H9 (cell line): ENCODE measurements around the gene CD180. TPM values are rescaled to one million over a fixed set of nuclear protein-coding genes. Genes with fewer than 3 reads are reported as not detected.

Experiments
- DNase-seq: peaks from one replicate; pipeline ENCODE4 v3.0.0-alpha.2; 2017
- H2AFZ ChIP-seq: one replicate; pipeline ENCODE4 v1.6.1; 2013; ENCODE audit warnings: mild to moderate bottlenecking, low read length, control low read depth, moderate library complexity
- H2AK5ac ChIP-seq: 2 replicates; pipeline ENCODE4 v1.6.1; 2013; ENCODE audit warnings: low read length, control low read depth, mixed read lengths; ENCODE audit not compliant: insufficient read length
- H2BK120ac ChIP-seq: one replicate; pipeline ENCODE4 v1.6.1; 2013; ENCODE audit warnings: low read depth, mild to moderate bottlenecking, low read length, control low read depth, inconsistent platforms; ENCODE audit not compliant: poor library complexity, severe bottlenecking
- H2BK12ac ChIP-seq: 2 replicates; pipeline ENCODE4 v1.6.1; 2013; ENCODE audit warnings: low read length, control low read depth, mixed read lengths, low read depth; ENCODE audit not compliant: insufficient read length
- H2BK15ac ChIP-seq: 2 replicates; pipeline ENCODE4 v1.6.1; 2013; ENCODE audit warnings: low read depth, low read length, control low read depth
- H2BK20ac ChIP-seq: one replicate; pipeline ENCODE4 v1.6.1; 2013; ENCODE audit warnings: low read depth, mild to moderate bottlenecking, low read length, control low read depth, inconsistent platforms; ENCODE audit not compliant: poor library complexity, severe bottlenecking
- H2BK5ac ChIP-seq: 2 replicates; pipeline ENCODE4 v1.6.1; 2013; ENCODE audit warnings: low read length, control low read depth, mixed read lengths; ENCODE audit not compliant: insufficient read length
- H3K14ac ChIP-seq: 2 replicates; pipeline ENCODE4 v1.6.1; 2013; ENCODE audit warnings: low read length, control low read depth; ENCODE audit not compliant: insufficient read depth
- H3K18ac ChIP-seq: 2 replicates; pipeline ENCODE4 v1.6.1; 2013; ENCODE audit warnings: low read depth, mild to moderate bottlenecking, mixed read lengths, low read length, control low read depth; ENCODE audit not compliant: insufficient read length
- H3K23ac ChIP-seq: 2 replicates; pipeline ENCODE4 v1.6.1; 2013; ENCODE audit warnings: low read length, control low read depth, mixed read lengths, low read depth; ENCODE audit not compliant: insufficient read length
- H3K23me2 ChIP-seq: 2 replicates; pipeline ENCODE4 v1.6.1; 2013; ENCODE audit warnings: low read depth, mild to moderate bottlenecking, mixed read lengths, low read length, control low read depth; ENCODE audit not compliant: insufficient read length, poor library complexity, severe bottlenecking
- H3K27ac ChIP-seq: 2 replicates; pipeline ENCODE4 v1.5.1; 2013; ENCODE audit warnings: low read length, control low read depth, mixed read lengths, low read depth; ENCODE audit not compliant: insufficient read length
- H3K27me3 ChIP-seq: 2 replicates; pipeline ENCODE4 v1.6.1; 2013; ENCODE audit warnings: low read length, control low read depth, inconsistent platforms; ENCODE audit not compliant: insufficient read depth
- H3K4ac ChIP-seq: 2 replicates; pipeline ENCODE4 v1.6.1; 2013; ENCODE audit warnings: low read depth, mild to moderate bottlenecking, control low read depth, inconsistent platforms, low read length, moderate library complexity
- H3K4me1 ChIP-seq: 2 replicates; pipeline ENCODE4 v1.6.1; 2013; ENCODE audit warnings: low read length, control low read depth, inconsistent platforms; ENCODE audit not compliant: insufficient read depth
- H3K4me2 ChIP-seq: 2 replicates; pipeline ENCODE4 v1.6.1; 2013; ENCODE audit warnings: low read length, control low read depth, mixed read lengths; ENCODE audit not compliant: insufficient read length, insufficient read depth
- H3K56ac ChIP-seq: 2 replicates; pipeline ENCODE4 v1.6.1; 2013; ENCODE audit warnings: low read depth, mild to moderate bottlenecking, mixed read lengths, low read length, control low read depth; ENCODE audit not compliant: insufficient read length
- H3K79me1 ChIP-seq: 2 replicates; pipeline ENCODE4 v1.6.1; 2013; ENCODE audit warnings: low read depth, mild to moderate bottlenecking, moderate library complexity, low read length, control low read depth, inconsistent platforms; ENCODE audit not compliant: insufficient read depth, poor library complexity, severe bottlenecking
- H3K79me2 ChIP-seq: 2 replicates; pipeline ENCODE4 v1.6.1; 2013; ENCODE audit warnings: low read length, control low read depth, inconsistent platforms; ENCODE audit not compliant: insufficient read depth
- H3K9ac ChIP-seq: 2 replicates; pipeline ENCODE4 v1.6.1; 2013; ENCODE audit warnings: low read length, control low read depth, mixed read lengths; ENCODE audit not compliant: insufficient read length; ENCODE audit errors: extremely low read depth
- H3K9me3 ChIP-seq: one replicate; pipeline ENCODE4 v1.6.1; 2013; ENCODE audit warnings: low read depth, low read length, inconsistent platforms; ENCODE audit not compliant: control insufficient read depth
- H3T11ph ChIP-seq: one replicate; pipeline ENCODE4 v1.6.1; 2013; ENCODE audit warnings: mild to moderate bottlenecking, low read length, control low read depth, inconsistent platforms
- H4K20me1 ChIP-seq: one replicate; pipeline ENCODE4 v1.6.1; 2013; ENCODE audit not compliant: control insufficient read depth, insufficient read length, insufficient read depth
- H4K5ac ChIP-seq: 2 replicates; pipeline ENCODE4 v1.6.1; 2013; ENCODE audit warnings: low read depth, mild to moderate bottlenecking, mixed read lengths, low read length, control low read depth; ENCODE audit not compliant: insufficient read length
- H4K8ac ChIP-seq: replicated peaks from 2 replicates; pipeline ENCODE4 v1.6.1; 2013; ENCODE audit warnings: low read length, control low read depth, mixed read lengths, low read depth; ENCODE audit not compliant: insufficient read length
- H4K91ac ChIP-seq: 2 replicates; pipeline ENCODE4 v1.6.1; 2013; ENCODE audit warnings: low read depth, mild to moderate bottlenecking, moderate library complexity, mixed read lengths, low read length, control low read depth; ENCODE audit not compliant: insufficient read length
- H3K27ac Mint-ChIP-seq, 3 experiments: 2 replicates in 2 of 3; 3 replicates in 1 of 3; pipeline ENCODE4 v1.8.0; 2020 to 2021; ENCODE audit warnings: mixed read lengths in 3 of 3, mild to moderate bottlenecking in 1 of 3, moderate library complexity in 1 of 3
- H3K27me3 Mint-ChIP-seq: 2 replicates; pipeline ENCODE4 v1.8.0; 2021; ENCODE audit warnings: low read depth, mild to moderate bottlenecking, moderate library complexity, mixed read lengths
- H3K36me3 Mint-ChIP-seq, 3 experiments: 2 replicates in 2 of 3; 3 replicates in 1 of 3; pipeline ENCODE4 v1.8.0; 2020 to 2021; ENCODE audit warnings: low read depth in 3 of 3, mixed read lengths in 3 of 3; ENCODE audit not compliant: insufficient read depth in 1 of 3
- H3K4me1 Mint-ChIP-seq, 2 experiments: 2 replicates each; pipeline ENCODE4 v1.8.0; 2020; ENCODE audit warnings: mixed read lengths in 2 of 2
- H3K4me3 Mint-ChIP-seq, 2 experiments: 2 replicates in 1 of 2; 3 replicates in 1 of 2; pipeline ENCODE4 v1.8.0; 2020 to 2021; ENCODE audit warnings: mild to moderate bottlenecking in 2 of 2, mixed read lengths in 2 of 2, moderate library complexity in 1 of 2
- H3K9me3 Mint-ChIP-seq, 2 experiments: 2 replicates in 1 of 2; 3 replicates in 1 of 2; pipeline ENCODE4 v1.8.0; 2020; ENCODE audit warnings: mild to moderate bottlenecking in 2 of 2, mixed read lengths in 2 of 2, moderate library complexity in 1 of 2
- WGBS: extraction: QIAGEN DNeasy Blood & Tissue Kit; methylation state at CpG from one replicate; pipeline ENCODE4 v1.1.7; 2013; ENCODE audit warnings: missing lambda C conversion rate, low lambda C conversion rate, mixed read lengths; ENCODE audit not compliant: insufficient read length; ENCODE audit errors: extremely low coverage; 5-methylcytosine and 5-hydroxymethylcytosine counted together
- total RNA-seq: library from RNA; stranded (reverse); gene quantifications from 2 replicates; pipeline ENCODE4 v1.2.1, GENCODE V29; 2021
- TF ChIP-seq, protein P1 (sequence below): fragments of 200-600 bp; sonication (generic); conservative IDR thresholded peaks from 3 replicates; pipeline ENCODE4 v1.8.0; 2021; ENCODE audit warnings: antibody characterized with exemption, mild to moderate bottlenecking

The CD180 gene
- total RNA-seq, 1 experiment from 2014 or later: not detected

DNA sequence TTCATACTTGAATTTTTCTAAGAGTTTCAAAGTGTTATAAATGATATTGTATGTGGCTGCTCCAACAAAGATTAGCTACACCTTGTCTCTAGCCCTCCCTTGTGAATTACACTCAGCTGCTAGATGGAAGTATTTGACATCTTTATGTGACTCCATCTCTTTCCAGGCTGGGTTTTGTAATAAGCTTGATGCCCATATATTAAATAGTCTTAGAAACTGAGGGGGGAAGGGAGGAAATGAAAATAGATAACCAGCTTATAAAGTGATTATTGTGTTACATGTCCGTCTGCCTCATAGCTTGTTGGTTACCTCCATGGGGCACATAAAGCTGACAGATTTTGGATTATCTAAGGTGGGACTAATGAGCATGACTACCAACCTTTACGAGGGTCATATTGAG, 63.4 kb downstream of the CD180 start:
- H3K4ac ChIP-seq: no peak overlapping the region
- H3K23me2 ChIP-seq: no peaks in the 10 kb centered on the region
- no peak overlapping the region for H3K18ac ChIP-seq
- no peak overlapping the region for H3K56ac ChIP-seq
- H4K91ac ChIP-seq: no peak overlapping the region
- H4K8ac ChIP-seq: no peak overlapping the region
- no peaks in the 10 kb centered on the region for H3K4me1 ChIP-seq
- no peak overlapping the region for H4K5ac ChIP-seq
- H3K4me2 ChIP-seq: no peak overlapping the region
- no peaks in the 10 kb centered on the region for H3K9me3 Mint-ChIP-seq
- H3K4me3 Mint-ChIP-seq: no peak overlapping the region
- H3K27me3 Mint-ChIP-seq: no peaks in the 10 kb centered on the region
- no peaks in the 10 kb centered on the region for H3K36me3 Mint-ChIP-seq
- no peaks in the 10 kb centered on the region for H3K4me1 Mint-ChIP-seq
- TF ChIP-seq, protein P1, sequence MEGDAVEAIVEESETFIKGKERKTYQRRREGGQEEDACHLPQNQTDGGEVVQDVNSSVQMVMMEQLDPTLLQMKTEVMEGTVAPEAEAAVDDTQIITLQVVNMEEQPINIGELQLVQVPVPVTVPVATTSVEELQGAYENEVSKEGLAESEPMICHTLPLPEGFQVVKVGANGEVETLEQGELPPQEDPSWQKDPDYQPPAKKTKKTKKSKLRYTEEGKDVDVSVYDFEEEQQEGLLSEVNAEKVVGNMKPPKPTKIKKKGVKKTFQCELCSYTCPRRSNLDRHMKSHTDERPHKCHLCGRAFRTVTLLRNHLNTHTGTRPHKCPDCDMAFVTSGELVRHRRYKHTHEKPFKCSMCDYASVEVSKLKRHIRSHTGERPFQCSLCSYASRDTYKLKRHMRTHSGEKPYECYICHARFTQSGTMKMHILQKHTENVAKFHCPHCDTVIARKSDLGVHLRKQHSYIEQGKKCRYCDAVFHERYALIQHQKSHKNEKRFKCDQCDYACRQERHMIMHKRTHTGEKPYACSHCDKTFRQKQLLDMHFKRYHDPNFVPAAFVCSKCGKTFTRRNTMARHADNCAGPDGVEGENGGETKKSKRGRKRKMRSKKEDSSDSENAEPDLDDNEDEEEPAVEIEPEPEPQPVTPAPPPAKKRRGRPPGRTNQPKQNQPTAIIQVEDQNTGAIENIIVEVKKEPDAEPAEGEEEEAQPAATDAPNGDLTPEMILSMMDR: no peak
- no peak overlapping the region for H3K9ac ChIP-seq
- no peak overlapping the region for H3K27ac Mint-ChIP-seq
- H3K79me1 ChIP-seq: no peaks in the 10 kb centered on the region
- H2AFZ ChIP-seq: no peak overlapping the region
- no CpG with 5 or more reads among the region's 2 CpGs for WGBS
- no peak overlapping the region for H3K14ac ChIP-seq
- H3T11ph ChIP-seq: no peak overlapping the region
- no peaks in the 10 kb centered on the region for H3K27me3 ChIP-seq
- H2BK15ac ChIP-seq: no peak overlapping the region
- no peak overlapping the region for H3K27ac ChIP-seq
- H3K9me3 ChIP-seq: no peaks in the 10 kb centered on the region
- H3K23ac ChIP-seq: no peak overlapping the region
- no peaks in the 10 kb centered on the region for H4K20me1 ChIP-seq
- H2BK20ac ChIP-seq: no peak overlapping the region
- H2BK12ac ChIP-seq: no peak overlapping the region
- DNase-seq: no peak
- H2AK5ac ChIP-seq: no peak overlapping the region
- no peak overlapping the region for H2BK5ac ChIP-seq
- H3K79me2 ChIP-seq: no peaks in the 10 kb centered on the region
- no peak overlapping the region for H2BK120ac ChIP-seq
